ENCODE data around the gene GLYR1. TPM values are rescaled to one million over a fixed set of nuclear protein-coding genes. Genes with fewer than 3 reads are reported as not detected.
A peak's percentile ranks its signal among the peaks of the same experiment; 100 is the strongest.

Gene GLYR1
- total and polyA plus RNA-seq, 3 experiments from 2014 or later: 40.2 to 110 (median 104) TPM

GRCh38 chr16:4799171-4799855, 47.8 kb downstream of the GLYR1 start:
- Mint-ChIP-seq H3K27ac (peak overlapping the region in 2 of 8 donors; percentile 7 to 56), H3K9me3 (no peaks in the 10 kb centered on the region), H3K4me1 (peaks cover 9 to 25% (median 10%) of the 10 kb centered on the region in 3 donors), H3K36me3 (peaks cover 0 to 3% (median 2%) of the 10 kb centered on the region in 3 donors), H3K27me3 (no peaks in the 10 kb centered on the region), H3K4me3 (peak overlapping the region in 2 of 7 donors; percentile 19 to 46)
- no peaks in the 10 kb centered on the region for H3K9me3 ChIP-seq (ENCODE audit: low read length)
- ChIA-PET POLR2A (no interaction called here), CTCF (no interaction called here)
- H3K4me1 ChIP-seq (ENCODE audit: insufficient read depth, low read length): peaks cover 16% of the 10 kb centered on the region
- H3K27ac ChIP-seq (ENCODE audit: low read depth, low read length): no peak overlapping the region
- no peaks in the 10 kb centered on the region for H3K36me3 ChIP-seq (ENCODE audit: insufficient read depth, low read length)
- no peak for DNase-seq
- no peak overlapping the region for H3K4me3 ChIP-seq (ENCODE audit: low read length)
- no peaks in the 10 kb centered on the region for H3K27me3 ChIP-seq (ENCODE audit: insufficient read depth, low read length, poor library complexity, severe bottlenecking)

GRCh38 chr16:4798456-4798855, 48.6 kb downstream of the GLYR1 start:
- CTCF ChIA-PET: no interaction called here
- no peaks in the 10 kb centered on the region for H3K36me3 ChIP-seq (ENCODE audit: insufficient read depth, low read length)
- Mint-ChIP-seq H3K27ac (no peak overlapping the region), H3K9me3 (no peaks in the 10 kb centered on the region), H3K4me1 (peaks cover 7 to 22% (median 9%) of the 10 kb centered on the region in 3 donors), H3K27me3 (no peaks in the 10 kb centered on the region), H3K4me3 (no peak overlapping the region), H3K36me3 (peaks cover 0 to 2% (median 1%) of the 10 kb centered on the region in 3 donors)
- DNase-seq: no peak
- peaks cover 16% of the 10 kb centered on the region for H3K4me1 ChIP-seq (ENCODE audit: insufficient read depth, low read length)
- H3K27ac ChIP-seq (ENCODE audit: low read depth, low read length): no peak overlapping the region
- POLR2A ChIA-PET: no interaction called here
- no peak overlapping the region for H3K4me3 ChIP-seq (ENCODE audit: low read length)
- H3K27me3 ChIP-seq (ENCODE audit: insufficient read depth, low read length, poor library complexity, severe bottlenecking): no peaks in the 10 kb centered on the region
- H3K9me3 ChIP-seq (ENCODE audit: low read length): no peaks in the 10 kb centered on the region

- no peak overlapping the region for H3K27ac ChIP-seq (ENCODE audit: low read depth, low read length)
- ChIA-PET POLR2A (no interaction called here), CTCF (no interaction called here)
- Mint-ChIP-seq H3K4me1 (peaks cover under 1 to 15% (median 4%) of the 10 kb centered on the region in 3 donors), H3K4me3 (no peak overlapping the region), H3K9me3 (no peaks in the 10 kb centered on the region), H3K36me3 (peaks cover 0 to 2% (median under 1%) of the 10 kb centered on the region in 3 donors), H3K27ac (no peak overlapping the region), H3K27me3 (no peaks in the 10 kb centered on the region)
- H3K36me3 ChIP-seq (ENCODE audit: insufficient read depth, low read length): no peaks in the 10 kb centered on the region
- H3K4me1 ChIP-seq (ENCODE audit: insufficient read depth, low read length): peaks cover 16% of the 10 kb centered on the region
- H3K9me3 ChIP-seq (ENCODE audit: low read length): no peaks in the 10 kb centered on the region
- H3K27me3 ChIP-seq (ENCODE audit: insufficient read depth, low read length, poor library complexity, severe bottlenecking): no peaks in the 10 kb centered on the region
- DNase-seq: no peak
- no peak overlapping the region for H3K4me3 ChIP-seq (ENCODE audit: low read length)
These were observed 49.3 kb downstream of the GLYR1 start for GRCh38 chr16:4797805-4798252.

GRCh38 chr16:4796982-4797804, 49.9 kb downstream of the GLYR1 start:
- Mint-ChIP-seq H3K4me1 (peaks cover 0 to 14% (median 4%) of the 10 kb centered on the region in 3 donors), H3K27ac (no peak overlapping the region), H3K27me3 (no peaks in the 10 kb centered on the region), H3K4me3 (no peak overlapping the region), H3K9me3 (no peaks in the 10 kb centered on the region), H3K36me3 (peaks cover 0 to 2% (median 0%) of the 10 kb centered on the region in 3 donors)
- Histone ChIP-seq H3K36me3 (ENCODE audit: insufficient read depth, low read length) (no peaks in the 10 kb centered on the region), H3K9me3 (ENCODE audit: low read length) (no peaks in the 10 kb centered on the region), H3K27me3 (ENCODE audit: insufficient read depth, low read length, poor library complexity, severe bottlenecking) (no peaks in the 10 kb centered on the region), H3K4me3 (ENCODE audit: low read length) (no peak overlapping the region), H3K27ac (ENCODE audit: low read depth, low read length) (no peak overlapping the region), H3K4me1 (ENCODE audit: insufficient read depth, low read length) (peaks cover 16% of the 10 kb centered on the region)
- no peak for DNase-seq
- ChIA-PET CTCF (no interaction called here), POLR2A (no interaction called here)

GRCh38 chr16:4795828-4796572, 51.1 kb downstream of the GLYR1 start:
- Histone ChIP-seq H3K4me3 (ENCODE audit: low read length) (no peak overlapping the region), H3K27me3 (ENCODE audit: insufficient read depth, low read length, poor library complexity, severe bottlenecking) (no peaks in the 10 kb centered on the region), H3K4me1 (ENCODE audit: insufficient read depth, low read length) (peaks cover 5% of the 10 kb centered on the region), H3K36me3 (ENCODE audit: insufficient read depth, low read length) (no peaks in the 10 kb centered on the region), H3K27ac (ENCODE audit: low read depth, low read length) (no peak overlapping the region), H3K9me3 (ENCODE audit: low read length) (no peaks in the 10 kb centered on the region)
- no peak overlapping the region for H3K4me3 Mint-ChIP-seq
- H3K27ac Mint-ChIP-seq: no peak overlapping the region
- H3K4me1 Mint-ChIP-seq: peaks cover 0 to 7% (median 1%) of the 10 kb centered on the region in 3 donors
- peaks cover 0 to 2% (median 0%) of the 10 kb centered on the region in 3 donors for H3K36me3 Mint-ChIP-seq
- ChIA-PET CTCF (no interaction called here), POLR2A (no interaction called here)
- no peak for DNase-seq
- peaks cover 0 to 2% of the 10 kb centered on the region in 2 donors for H3K27me3 Mint-ChIP-seq
- H3K9me3 Mint-ChIP-seq: no peaks in the 10 kb centered on the region

- H3K27me3 ChIP-seq (ENCODE audit: insufficient read depth, low read length, poor library complexity, severe bottlenecking): no peaks in the 10 kb centered on the region
- Mint-ChIP-seq H3K36me3 (peaks cover 0 to 2% (median 0%) of the 10 kb centered on the region in 3 donors), H3K27me3 (peaks cover 0 to 3% of the 10 kb centered on the region in 2 donors)
These were observed 51.8 kb downstream of the GLYR1 start, which contains the start of gene SMIM22 for GRCh38 chr16:4795181-4795827. Gene SMIM22 (plus strand): TSS chr16:4795369. CDS start chr16:4795735, 366 bp downstream.

GRCh38 chr16:4792951-4793513, 54.1 kb downstream of the GLYR1 start:
- H3K36me3 ChIP-seq (ENCODE audit: insufficient read depth, low read length): no peaks in the 10 kb centered on the region

More at GRCh38 chr16:4795181-4795827, 51.8 kb downstream of the GLYR1 start, which contains the start of gene SMIM22:
- no peaks in the 10 kb centered on the region for H3K4me1 Mint-ChIP-seq
- Histone ChIP-seq H3K27ac (ENCODE audit: low read depth, low read length) (no peak within 1 kb of the TSS), H3K36me3 (ENCODE audit: insufficient read depth, low read length) (no peaks in the 10 kb centered on the region), H3K4me3 (ENCODE audit: low read length) (no peak within 1 kb of the TSS), H3K9me3 (ENCODE audit: low read length) (no peaks in the 10 kb centered on the region), H3K4me1 (ENCODE audit: insufficient read depth, low read length) (no peaks in the 10 kb centered on the region)
- no peak within 1 kb of the TSS for H3K27ac Mint-ChIP-seq
- H3K4me3 Mint-ChIP-seq: no peak within 1 kb of the TSS
- ChIA-PET CTCF (no interaction called here), POLR2A (no interaction called here)
- no peaks in the 10 kb centered on the region for H3K9me3 Mint-ChIP-seq
- no peak for DNase-seq

More at GRCh38 chr16:4792951-4793513, 54.1 kb downstream of the GLYR1 start:
- Mint-ChIP-seq H3K27me3 (peaks cover 0 to 3% of the 10 kb centered on the region in 2 donors), H3K9me3 (no peaks in the 10 kb centered on the region), H3K4me1 (peaks cover 0 to 2% (median 0%) of the 10 kb centered on the region in 3 donors), H3K36me3 (peaks cover 0 to 2% (median 0%) of the 10 kb centered on the region in 3 donors), H3K4me3 (no peak overlapping the region), H3K27ac (no peak overlapping the region)
- ChIA-PET CTCF (no interaction called here), POLR2A (no interaction called here)
- no peak overlapping the region for H3K4me3 ChIP-seq (ENCODE audit: low read length)
- no peak for DNase-seq
- no peaks in the 10 kb centered on the region for H3K4me1 ChIP-seq (ENCODE audit: insufficient read depth, low read length)
- no peak overlapping the region for H3K27ac ChIP-seq (ENCODE audit: low read depth, low read length)
- H3K9me3 ChIP-seq (ENCODE audit: low read length): no peaks in the 10 kb centered on the region
- H3K27me3 ChIP-seq (ENCODE audit: insufficient read depth, low read length, poor library complexity, severe bottlenecking): no peaks in the 10 kb centered on the region
